Measurements from ENCODE around the gene LHFPL4.

DNA sequence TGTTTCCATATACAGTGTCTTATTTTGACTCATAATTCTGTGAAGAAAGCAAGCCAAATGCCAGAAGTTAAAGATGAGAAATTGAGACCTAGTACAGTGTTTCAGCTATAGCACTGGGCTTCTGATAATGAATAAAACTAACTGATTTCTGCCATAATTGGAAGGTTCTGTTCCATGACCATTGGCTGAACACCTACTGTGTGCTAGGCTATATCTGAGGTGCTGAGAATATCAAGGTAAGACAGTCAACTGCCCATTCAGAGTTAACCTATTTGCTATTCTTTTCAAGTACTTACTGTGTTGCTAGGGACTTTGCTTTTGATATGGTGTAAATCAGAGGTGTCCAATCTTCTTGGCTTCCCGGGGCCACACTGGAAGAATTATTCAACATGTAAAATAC lies 73.4 kb downstream of the LHFPL4 start:
- TF ChIP-seq, protein P1, sequence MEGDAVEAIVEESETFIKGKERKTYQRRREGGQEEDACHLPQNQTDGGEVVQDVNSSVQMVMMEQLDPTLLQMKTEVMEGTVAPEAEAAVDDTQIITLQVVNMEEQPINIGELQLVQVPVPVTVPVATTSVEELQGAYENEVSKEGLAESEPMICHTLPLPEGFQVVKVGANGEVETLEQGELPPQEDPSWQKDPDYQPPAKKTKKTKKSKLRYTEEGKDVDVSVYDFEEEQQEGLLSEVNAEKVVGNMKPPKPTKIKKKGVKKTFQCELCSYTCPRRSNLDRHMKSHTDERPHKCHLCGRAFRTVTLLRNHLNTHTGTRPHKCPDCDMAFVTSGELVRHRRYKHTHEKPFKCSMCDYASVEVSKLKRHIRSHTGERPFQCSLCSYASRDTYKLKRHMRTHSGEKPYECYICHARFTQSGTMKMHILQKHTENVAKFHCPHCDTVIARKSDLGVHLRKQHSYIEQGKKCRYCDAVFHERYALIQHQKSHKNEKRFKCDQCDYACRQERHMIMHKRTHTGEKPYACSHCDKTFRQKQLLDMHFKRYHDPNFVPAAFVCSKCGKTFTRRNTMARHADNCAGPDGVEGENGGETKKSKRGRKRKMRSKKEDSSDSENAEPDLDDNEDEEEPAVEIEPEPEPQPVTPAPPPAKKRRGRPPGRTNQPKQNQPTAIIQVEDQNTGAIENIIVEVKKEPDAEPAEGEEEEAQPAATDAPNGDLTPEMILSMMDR (IDR thresholded peaks at IDR 0.05) = no peak
- TF ChIP-seq POLR2A (IDR thresholded peaks at IDR 0.05) = no peak

Measured in prostate gland (tissue), 2 donors.